ENCODE measurements around the gene PPP1R9A. TPM values are rescaled to one million over a fixed set of nuclear protein-coding genes. Genes with fewer than 3 reads are reported as not detected.

PPP1R9A gene
- polyA plus RNA-seq, 10 donors, result 13.8 to 36.3 (median 24.3) TPM

DNA sequence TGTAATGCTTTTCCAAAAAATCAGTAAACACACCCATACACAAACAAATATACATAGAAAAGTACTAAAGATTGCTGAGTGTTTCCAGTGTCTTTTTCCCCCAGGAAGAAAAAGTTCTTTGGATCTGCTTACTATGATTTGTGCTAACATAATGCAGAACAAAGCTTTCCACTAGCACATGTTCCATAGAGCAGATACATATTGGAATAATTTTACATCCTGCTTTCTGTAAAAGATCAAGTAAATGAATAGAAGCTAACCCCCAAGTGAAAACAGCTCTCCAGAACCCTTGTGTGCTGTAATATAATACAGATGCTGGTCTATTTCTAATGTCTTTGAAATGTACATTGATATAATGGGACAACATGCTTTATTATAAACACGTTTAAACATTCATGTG lies 291.5 kb downstream of the PPP1R9A start:
- DNase-seq, result peak; percentile 74 to 90 (median 81)

GRCh38 chr7:95199779-95200558 lies 292.6 kb downstream of the PPP1R9A start:
- peak; percentile 77 to 93 (median 85) for DNase-seq

GRCh38 chr7:95200741-95201140 lies 293.3 kb downstream of the PPP1R9A start:
- peak in 1 of 3 donors; percentile 39 for DNase-seq

DNA sequence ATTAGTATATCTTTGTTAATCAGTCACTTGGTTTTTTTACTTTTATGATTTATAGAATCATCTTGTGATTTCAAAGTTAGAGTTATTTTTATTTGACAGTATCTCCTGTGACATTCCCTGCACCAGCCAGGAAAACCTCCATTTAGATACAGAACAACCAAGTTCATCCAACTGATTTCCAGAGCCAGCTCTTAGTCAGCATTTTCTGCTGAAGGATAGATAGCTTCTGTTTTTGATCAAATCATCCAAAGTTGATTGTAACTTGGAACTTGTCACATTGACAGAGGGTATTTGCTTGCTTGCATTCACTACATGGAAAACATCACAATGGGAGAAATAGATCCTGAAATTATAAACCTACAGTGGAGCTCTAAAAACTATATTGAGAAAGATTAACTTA lies 294.3 kb downstream of the PPP1R9A start:
- peak in 1 of 3 donors; percentile 23 for DNase-seq

DNA sequence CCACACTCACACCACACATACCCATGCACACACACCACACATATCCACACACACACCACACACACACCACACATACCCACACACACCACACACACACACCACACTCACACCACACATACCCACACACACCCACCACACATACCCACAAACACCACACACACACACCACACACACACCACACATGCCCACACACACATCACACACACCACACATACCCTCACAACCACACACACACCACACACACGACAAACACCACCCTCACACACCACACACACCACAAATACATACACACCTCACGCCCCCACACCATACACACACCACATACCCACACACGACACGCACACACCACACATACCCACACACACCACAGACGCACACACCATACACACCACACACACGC lies 297.2 kb downstream of the PPP1R9A start:
- no peak for DNase-seq

DNA sequence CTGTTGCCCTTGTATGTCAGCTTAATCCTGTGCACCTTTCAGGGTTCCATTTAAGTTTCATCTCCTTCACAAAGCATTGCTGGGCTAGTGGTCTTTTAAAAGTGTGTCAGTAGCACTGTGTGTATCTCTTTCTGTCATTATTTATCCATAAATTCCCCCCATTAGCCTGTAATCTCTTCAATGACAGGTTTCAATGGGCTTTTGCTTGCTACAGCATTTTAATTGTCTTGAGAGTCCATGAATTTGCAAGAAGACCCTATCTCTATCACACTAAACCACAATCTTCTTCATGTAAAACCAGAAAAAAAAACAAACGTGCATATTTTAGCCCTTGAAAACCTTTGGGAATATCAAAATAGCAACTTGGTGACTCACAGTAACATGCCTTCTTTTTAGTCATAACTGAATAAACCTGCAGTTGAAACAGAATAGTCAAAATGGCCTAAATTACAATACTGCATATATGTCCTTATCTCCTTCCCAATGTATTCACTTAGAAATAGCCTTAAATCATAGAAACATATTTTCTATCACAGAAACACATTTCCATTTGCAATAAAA lies 298.4 kb downstream of the PPP1R9A start:
- peak in 2 of 3 donors; percentile 53 to 75 for DNase-seq

GRCh38 chr7:95209276-95209675 lies 301.9 kb downstream of the PPP1R9A start:
- peak in 1 of 3 donors; percentile 36 for DNase-seq

DNA sequence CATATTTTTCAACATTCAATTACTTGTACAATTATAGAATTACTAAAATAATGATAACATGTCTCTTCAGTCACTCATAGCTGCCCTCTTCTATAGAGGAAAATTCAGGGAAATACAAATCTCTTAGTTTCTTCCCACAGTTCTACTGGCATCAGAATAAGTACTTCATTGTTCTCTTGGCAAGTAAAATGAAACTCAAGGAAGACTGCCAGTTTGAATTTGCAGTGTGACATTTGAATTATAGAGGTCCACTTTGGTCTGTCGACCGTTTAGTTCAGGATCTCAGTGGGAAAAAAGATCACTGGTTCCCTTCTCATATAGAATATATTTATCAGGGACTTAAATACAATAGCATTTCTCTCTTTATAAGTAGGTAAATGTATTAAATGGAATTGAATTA lies 302.4 kb downstream of the PPP1R9A start:
- DNase-seq, result peak in 2 of 3 donors; percentile 50 to 75

DNA sequence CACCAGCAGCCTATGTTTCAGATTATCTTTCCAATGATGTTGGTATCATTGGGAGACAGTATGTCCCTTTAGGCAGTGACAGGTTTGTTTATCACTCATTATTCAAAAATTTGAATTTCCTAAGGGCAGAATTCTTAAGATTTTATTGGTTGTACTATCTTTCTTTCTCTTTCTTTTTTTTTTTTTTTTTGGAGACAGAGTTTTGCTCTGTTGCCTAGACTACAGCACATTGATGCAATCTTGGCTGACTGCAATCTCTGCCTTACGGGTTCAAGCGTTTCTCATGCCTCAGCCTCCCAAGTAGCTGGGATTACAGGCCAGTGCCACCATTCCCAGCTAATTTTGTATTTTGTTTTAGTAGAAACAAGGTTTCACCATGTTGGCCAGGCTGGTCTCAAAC lies 305.8 kb downstream of the PPP1R9A start:
- DNase-seq, result peak in 1 of 3 donors; percentile 30

GRCh38 chr7:95213809-95214492 lies 306.6 kb downstream of the PPP1R9A start:
- peak; percentile 82 to 94 (median 89) for DNase-seq

GRCh38 chr7:95219721-95220120 lies 312.3 kb downstream of the PPP1R9A start:
- peak in 1 of 3 donors; percentile 61 for DNase-seq

GRCh38 chr7:95220328-95220727 lies 312.9 kb downstream of the PPP1R9A start:
- peak; percentile 64 to 92 (median 78) for DNase-seq

DNA sequence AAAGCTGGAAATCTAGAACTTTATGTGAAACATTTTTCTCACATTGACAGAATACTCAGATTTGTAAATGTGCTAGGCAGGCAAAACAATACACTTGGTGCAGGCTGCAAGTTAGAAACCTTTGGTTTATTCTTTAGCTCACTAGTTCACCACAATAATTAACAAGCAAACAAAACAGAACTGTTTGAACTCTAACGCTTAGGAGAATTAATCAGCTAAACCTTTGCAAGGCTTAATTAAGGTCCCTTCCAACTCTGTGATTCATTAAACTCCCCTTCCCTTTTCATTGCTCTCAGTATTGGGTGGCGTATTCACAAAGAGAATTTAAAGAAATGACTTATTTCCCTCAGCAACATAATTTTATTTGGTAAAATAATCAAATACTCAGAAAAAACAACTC lies 317.9 kb downstream of the PPP1R9A start:
- no peak for DNase-seq

DNA sequence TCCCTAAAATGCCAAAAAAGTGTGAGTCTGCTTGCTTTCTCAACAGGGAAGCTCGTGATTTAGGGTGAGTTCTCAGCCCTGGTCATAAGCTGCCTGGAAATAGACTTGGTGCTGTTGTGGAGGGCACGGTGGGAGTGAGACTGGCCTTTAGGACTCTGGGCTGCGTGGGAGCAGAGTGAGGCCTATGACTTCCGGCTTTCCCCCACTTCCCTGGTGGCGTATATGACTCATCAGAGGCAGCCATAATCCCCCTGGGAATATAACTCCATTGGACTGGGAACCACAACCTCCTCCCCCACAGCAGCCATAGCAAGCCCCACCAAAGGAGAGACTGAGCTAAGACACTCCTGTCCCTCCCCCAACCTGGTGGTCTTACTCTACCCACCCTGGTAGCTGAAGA lies 321.9 kb downstream of the PPP1R9A start:
- DNase-seq, result no peak

- DNase-seq, result peak in 1 of 3 donors; percentile 71
Measured at GRCh38 chr7:95238252-95238943, 331.0 kb downstream of the PPP1R9A start.

GRCh38 chr7:95240921-95241320 lies 333.5 kb downstream of the PPP1R9A start:
- DNase-seq, result no peak

DNA sequence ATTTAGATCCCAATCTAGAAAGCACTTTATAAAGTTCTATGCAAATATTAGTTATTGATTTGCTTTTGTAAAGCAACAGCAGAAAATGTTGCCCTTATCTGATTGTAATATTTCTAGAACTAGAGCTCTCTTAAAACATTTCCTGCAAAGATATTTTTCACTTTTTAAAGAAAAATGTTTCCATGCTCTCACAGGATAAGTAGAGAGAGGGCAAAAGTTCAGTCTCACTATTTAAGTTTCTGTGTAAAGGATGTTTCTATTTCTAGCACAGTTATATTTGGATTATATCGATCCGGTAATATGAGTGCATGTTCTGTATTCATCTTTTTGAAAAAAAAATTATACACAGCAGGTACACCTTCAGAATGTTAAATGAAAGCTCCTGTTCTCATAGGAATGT lies 334.9 kb downstream of the PPP1R9A start:
- no peak for DNase-seq

GRCh38 chr7:95244616-95245015 lies 337.2 kb downstream of the PPP1R9A start:
- DNase-seq, result no peak

DNA sequence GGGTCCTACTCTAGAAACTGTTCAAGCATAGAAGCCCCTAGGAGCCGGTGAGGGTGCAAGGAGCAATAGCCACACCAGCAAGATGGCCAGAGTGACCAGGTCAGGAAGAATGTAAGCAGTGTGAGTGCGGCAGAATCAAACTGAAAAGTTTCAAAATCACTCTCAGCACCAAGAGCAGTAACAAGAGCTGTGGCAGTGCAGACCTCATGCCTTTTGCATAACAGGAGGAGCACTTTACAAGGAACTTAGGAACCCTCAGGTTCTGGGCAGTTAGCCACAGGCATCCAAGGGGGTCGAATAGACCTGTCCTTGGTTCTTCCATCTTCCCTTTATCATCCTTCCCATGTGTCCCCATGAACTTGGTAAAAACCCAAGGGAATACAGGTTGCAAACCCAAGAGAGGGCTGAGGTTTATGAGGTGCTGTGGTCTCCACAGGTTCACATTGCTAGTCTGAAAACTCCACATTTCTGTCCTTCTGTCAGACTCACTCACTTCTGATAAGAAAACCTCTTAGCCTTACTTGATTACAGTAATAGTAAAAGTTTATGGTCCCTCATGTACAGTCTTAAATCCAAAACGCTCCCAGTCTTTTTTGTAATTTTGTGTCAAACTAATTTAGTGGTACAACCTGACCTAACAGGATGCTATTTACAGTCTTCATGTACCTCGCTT lies 338.6 kb downstream of the PPP1R9A start:
- no peak for DNase-seq

DNA sequence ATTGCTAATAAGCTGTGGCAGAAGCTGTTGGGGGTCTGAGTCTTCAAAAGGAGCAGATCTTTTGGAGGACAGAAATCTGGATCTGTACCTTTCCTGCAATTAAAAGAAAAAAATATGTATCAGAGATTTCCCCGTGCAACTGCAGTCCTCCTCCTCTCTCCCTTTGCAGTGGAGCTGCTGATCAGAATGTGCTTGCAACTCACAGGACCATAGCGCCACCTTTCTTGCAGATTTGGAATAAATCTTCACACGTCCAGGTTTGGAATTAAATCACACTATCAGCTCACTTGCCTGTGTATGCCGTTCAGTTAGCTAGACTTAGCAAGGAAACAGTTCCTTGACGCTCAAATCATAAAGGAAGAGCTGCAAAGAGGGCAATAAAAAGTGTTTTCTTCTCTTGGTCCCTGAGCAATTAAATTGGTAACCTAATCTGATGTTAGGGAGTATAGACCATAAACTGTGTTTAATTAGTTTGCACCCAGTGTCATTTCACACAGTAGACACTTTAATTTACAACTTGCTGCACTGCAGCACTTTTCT lies 339.5 kb downstream of the PPP1R9A start:
- peak; percentile 76 to 90 (median 83) for DNase-seq

- peak in 1 of 3 donors; percentile 39 for DNase-seq
Measured at GRCh38 chr7:95250571-95250970, 343.2 kb downstream of the PPP1R9A start.
